HCT116 (cell line): Measurements from ENCODE around the gene ZNF543. TPM values are rescaled to one million over a fixed set of nuclear protein-coding genes. Genes with fewer than 3 reads are reported as not detected.

Experiments used
- ATAC-seq: fragments of 200-7000 bp; cut with Tn5 transposase; 2 replicates; pipeline ENCODE4 v1.9.1; 2020; ENCODE audit warnings: mild to moderate bottlenecking, moderate library complexity
- BruUV-seq: library from RNA; stranded (reverse); fragments of 400-500 nt; replicated peaks from 2 replicates; lab custom pipeline; 2021; lab: Mats Ljungman, UMichigan
- CTCF ChIA-PET: fragments of 300-600 bp; sonication (Branson Sonifier 250); formaldehyde crosslinking; loops from one replicate; lab custom pipeline; 2021; ENCODE audit warnings: antibody characterized with exemption; lab: Charles Lee
- POLR2A ChIA-PET: fragments of 300-600, 350-600 bp; sonication (Branson Sonifier 250); formaldehyde crosslinking; loops from one replicate; lab custom pipeline; 2021; ENCODE audit warnings: antibody characterized with exemption; lab: Charles Lee
- RAD21 ChIA-PET, 2 experiments: fragments of 300-600 bp; sonication (Branson Sonifier 250); formaldehyde crosslinking; loops; one replicate each; lab custom pipeline; 2023; ENCODE audit warnings: low total read pairs in 2 of 2; ENCODE audit not compliant: uncharacterized antibody in 2 of 2, unreplicated experiment in 2 of 2, low non-redundant PET in 1 of 2; lab: Charles Lee
- DNase-seq: peaks from one replicate; pipeline ENCODE4 v3.0.0-alpha.2; 2010; ENCODE audit warnings: low read depth, low spot score
- H2AFZ ChIP-seq: fragments of 200-600 bp; shearing (Covaris generic), sonication (generic); 2 replicates; pipeline ENCODE4 v1.6.1; 2017; ENCODE audit warnings: low read depth, mixed run types, mixed read lengths, antibody characterized with exemption, low read length; ENCODE audit not compliant: poor library complexity, severe bottlenecking
- H3K27ac ChIP-seq: 2 replicates; pipeline ENCODE4 v1.5.1; 2012; ENCODE audit warnings: low read depth, low read length
- H3K27me3 ChIP-seq: fragments of 200-600 bp; sonication (generic); 2 replicates; pipeline ENCODE4 v1.6.1; 2016; ENCODE audit warnings: mixed run types, low read length, mixed read lengths; ENCODE audit not compliant: insufficient read depth
- H3K36me3 ChIP-seq, 2 experiments: fragments of 200-500 bp in 1 of 2; fragments of 200-600 bp in 1 of 2; sonication (Bioruptor generic) in 1 of 2; sonication (generic) in 1 of 2; 2 replicates each; pipeline versions ENCODE4 v1.5.1 to v1.6.1; 2014 to 2016; ENCODE audit warnings: low read length in 2 of 2, inconsistent platforms in 1 of 2, mixed read lengths in 1 of 2, mixed run types in 1 of 2; ENCODE audit not compliant: insufficient read depth in 2 of 2, control insufficient read depth in 1 of 2
- H3K4me1 ChIP-seq, 2 experiments: fragments of 200-600 bp in 1 of 2; sonication (generic) in 1 of 2; 2 replicates each; pipeline versions ENCODE4 v1.5.1 to v1.6.1; 2012 to 2017; ENCODE audit warnings: low read length in 2 of 2, inconsistent platforms in 1 of 2, mild to moderate bottlenecking in 1 of 2, mixed read lengths in 1 of 2, mixed run types in 1 of 2, moderate library complexity in 1 of 2; ENCODE audit not compliant: insufficient read depth in 2 of 2, control insufficient read depth in 1 of 2
- H3K4me2 ChIP-seq: fragments of 200-600 bp; sonication (generic); 2 replicates; pipeline ENCODE4 v1.6.1; 2017; ENCODE audit warnings: mixed run types, low read length, mixed read lengths
- H3K4me3 ChIP-seq, 2 experiments: fragments of 200-600 bp in 1 of 2; sonication (generic) in 1 of 2; replicated peaks in 1 of 2; 2 replicates each; pipeline ENCODE4 v1.5.1; 2011 to 2016; ENCODE audit warnings: low read length in 2 of 2, control low read depth in 1 of 2, low read depth in 1 of 2, mild to moderate bottlenecking in 1 of 2, mixed read lengths in 1 of 2, mixed run types in 1 of 2
- H3K79me2 ChIP-seq: fragments of 200-600 bp; sonication (generic); 2 replicates; pipeline ENCODE4 v1.6.1; 2017; ENCODE audit warnings: mild to moderate bottlenecking, mixed run types, low read length, moderate library complexity, mixed read lengths; ENCODE audit not compliant: insufficient read depth
- H3K9ac ChIP-seq: fragments of 200-600 bp; sonication (generic); 2 replicates; pipeline ENCODE4 v1.6.1; 2016; ENCODE audit warnings: low read length, mixed read lengths
- H3K9me2 ChIP-seq: fragments of 200-600 bp; sonication (generic), shearing (Covaris generic); 2 replicates; pipeline ENCODE4 v1.6.1; 2017; ENCODE audit warnings: mixed run types, mild to moderate bottlenecking, moderate library complexity; ENCODE audit not compliant: insufficient read depth
- H3K9me3 ChIP-seq, 2 experiments: fragments of 200-500 bp in 1 of 2; fragments of 200-600 bp in 1 of 2; sonication (Bioruptor generic) in 1 of 2; sonication (generic) in 1 of 2; 2 replicates each; pipeline ENCODE4 v1.6.1; 2014 to 2017; ENCODE audit warnings: low read length in 2 of 2, mixed read lengths in 2 of 2, inconsistent platforms in 1 of 2, low read depth in 1 of 2, mild to moderate bottlenecking in 1 of 2, mixed run types in 1 of 2, moderate library complexity in 1 of 2; ENCODE audit not compliant: control insufficient read depth in 1 of 2, insufficient read depth in 1 of 2
- H4K20me1 ChIP-seq: fragments of 200-600 bp; sonication (generic), shearing (Covaris generic); 2 replicates; pipeline ENCODE4 v1.6.1; 2017; ENCODE audit warnings: mixed run types, mild to moderate bottlenecking, moderate library complexity; ENCODE audit not compliant: insufficient read depth
- CBX3 ChIP-seq: IDR thresholded peaks from 2 replicates; pipeline ENCODE4 v1.6.1; 2012; ENCODE audit warnings: low read depth
- CEBPB ChIP-seq: IDR thresholded peaks from 2 replicates; pipeline ENCODE4 v1.6.1; 2012; ENCODE audit warnings: low read depth
- ELF1 ChIP-seq: IDR thresholded peaks from 2 replicates; pipeline ENCODE4 v1.6.1; 2012; ENCODE audit warnings: low read depth, borderline replicate concordance
- EZH2phosphoT487 ChIP-seq: fragments of 200-600 bp; IDR thresholded peaks from 2 replicates; pipeline ENCODE4 v1.6.1; 2018; ENCODE audit warnings: antibody characterized with exemption, borderline replicate concordance
- FOSL1 ChIP-seq: IDR thresholded peaks from 2 replicates; pipeline ENCODE4 v1.6.1; 2012; ENCODE audit warnings: low read depth
- POLR2AphosphoS5 ChIP-seq: IDR thresholded peaks from 2 replicates; pipeline ENCODE4 v1.6.1; 2011; ENCODE audit warnings: mild to moderate bottlenecking, low read depth, low read length, moderate library complexity
- TCF7L2 ChIP-seq: IDR thresholded peaks from 2 replicates; pipeline ENCODE4 v1.7.0; 2011; ENCODE audit warnings: borderline replicate concordance, inconsistent platforms; ENCODE audit not compliant: insufficient read depth, insufficient read length; ENCODE audit errors: extremely low read depth
- YY1 ChIP-seq: IDR thresholded peaks from 2 replicates; pipeline ENCODE4 v1.6.1; 2011; ENCODE audit warnings: low read length, low read depth, moderate library complexity, mild to moderate bottlenecking; ENCODE audit not compliant: insufficient replicate concordance; ENCODE audit errors: extremely low read depth
- ZFX ChIP-seq: fragments of 450-650 bp; IDR thresholded peaks from 2 replicates; pipeline ENCODE4 v1.6.1; 2017
- ZNF274 ChIP-seq: fragments of 200-500 bp; sonication (Bioruptor generic); IDR thresholded peaks from 2 replicates; pipeline ENCODE4 v1.6.1; 2014; ENCODE audit warnings: mild to moderate bottlenecking, low read depth, low read length, inconsistent platforms
- intact Hi-C: fragments of 100-400 bp; cut with micrococcal nuclease; formaldehyde crosslinking; loops from 2 replicates; pipeline ENCODE4 v1.10.0; 2022
- total RNA-seq: library from RNA; stranded (reverse); gene quantifications from one replicate; pipeline ENCODE4 v1.2.1, GENCODE V29; 2021; ENCODE audit not compliant: unreplicated experiment
- TF ChIP-seq, protein P1 (sequence below), 3 experiments: fragments of 200-600 bp in 1 of 3; sonication (generic) in 1 of 3; IDR thresholded peaks in 2 of 3; conservative IDR thresholded peaks in 1 of 3; 2 replicates each; pipeline ENCODE4 v1.5.1; 2012 to 2017; ENCODE audit warnings: low read depth in 2 of 3, low read length in 2 of 3, antibody characterized with exemption in 1 of 3, borderline replicate concordance in 1 of 3, control low read depth in 1 of 3, mild to moderate bottlenecking in 1 of 3, mixed read lengths in 1 of 3, mixed run types in 1 of 3, moderate library complexity in 1 of 3; ENCODE audit not compliant: insufficient read depth in 1 of 3

The ZNF543 gene
- total RNA-seq, 1 experiment from 2014 or later, result 7.6 TPM

DNA sequence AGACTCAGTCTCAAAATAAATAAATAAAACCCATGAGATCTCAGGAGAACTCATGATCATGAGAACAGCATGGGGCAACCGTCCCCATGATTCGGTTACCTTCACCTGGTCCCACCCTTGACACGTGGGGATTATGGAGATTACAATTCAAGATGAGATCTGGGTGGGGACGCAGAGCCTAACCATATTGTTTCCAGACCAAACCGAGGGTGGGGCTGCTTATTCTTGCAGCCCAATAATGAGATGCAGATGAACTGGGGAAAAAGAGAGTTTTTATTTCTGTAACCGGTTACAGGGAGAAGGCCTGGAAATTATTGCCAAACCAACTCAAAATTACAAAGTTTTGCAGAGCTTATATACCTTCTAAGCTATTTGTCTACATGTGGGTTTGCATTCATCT lies 55.9 kb downstream of the ZNF543 start (continued):
- TF ChIP-seq, protein P1, sequence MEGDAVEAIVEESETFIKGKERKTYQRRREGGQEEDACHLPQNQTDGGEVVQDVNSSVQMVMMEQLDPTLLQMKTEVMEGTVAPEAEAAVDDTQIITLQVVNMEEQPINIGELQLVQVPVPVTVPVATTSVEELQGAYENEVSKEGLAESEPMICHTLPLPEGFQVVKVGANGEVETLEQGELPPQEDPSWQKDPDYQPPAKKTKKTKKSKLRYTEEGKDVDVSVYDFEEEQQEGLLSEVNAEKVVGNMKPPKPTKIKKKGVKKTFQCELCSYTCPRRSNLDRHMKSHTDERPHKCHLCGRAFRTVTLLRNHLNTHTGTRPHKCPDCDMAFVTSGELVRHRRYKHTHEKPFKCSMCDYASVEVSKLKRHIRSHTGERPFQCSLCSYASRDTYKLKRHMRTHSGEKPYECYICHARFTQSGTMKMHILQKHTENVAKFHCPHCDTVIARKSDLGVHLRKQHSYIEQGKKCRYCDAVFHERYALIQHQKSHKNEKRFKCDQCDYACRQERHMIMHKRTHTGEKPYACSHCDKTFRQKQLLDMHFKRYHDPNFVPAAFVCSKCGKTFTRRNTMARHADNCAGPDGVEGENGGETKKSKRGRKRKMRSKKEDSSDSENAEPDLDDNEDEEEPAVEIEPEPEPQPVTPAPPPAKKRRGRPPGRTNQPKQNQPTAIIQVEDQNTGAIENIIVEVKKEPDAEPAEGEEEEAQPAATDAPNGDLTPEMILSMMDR (IDR thresholded peaks at IDR 0.05 in 2 of 3, conservative IDR thresholded peaks at IDR 0.05 in 1 of 3; ENCODE audit: borderline replicate concordance in 1 of 3, insufficient read depth in 1 of 3, low read depth in 2 of 3, low read length in 2 of 3), result no peak
- TF ChIP-seq CEBPB, result no peak
- no peak for TF ChIP-seq YY1
- no peak for TF ChIP-seq FOSL1
- TF ChIP-seq ZNF274, result no peak
- no peak for TF ChIP-seq ZFX
- no peak for TF ChIP-seq POLR2AphosphoS5
- TF ChIP-seq TCF7L2, result no peak
- no peak for TF ChIP-seq EZH2phosphoT487
- no peak for TF ChIP-seq ELF1

DNA sequence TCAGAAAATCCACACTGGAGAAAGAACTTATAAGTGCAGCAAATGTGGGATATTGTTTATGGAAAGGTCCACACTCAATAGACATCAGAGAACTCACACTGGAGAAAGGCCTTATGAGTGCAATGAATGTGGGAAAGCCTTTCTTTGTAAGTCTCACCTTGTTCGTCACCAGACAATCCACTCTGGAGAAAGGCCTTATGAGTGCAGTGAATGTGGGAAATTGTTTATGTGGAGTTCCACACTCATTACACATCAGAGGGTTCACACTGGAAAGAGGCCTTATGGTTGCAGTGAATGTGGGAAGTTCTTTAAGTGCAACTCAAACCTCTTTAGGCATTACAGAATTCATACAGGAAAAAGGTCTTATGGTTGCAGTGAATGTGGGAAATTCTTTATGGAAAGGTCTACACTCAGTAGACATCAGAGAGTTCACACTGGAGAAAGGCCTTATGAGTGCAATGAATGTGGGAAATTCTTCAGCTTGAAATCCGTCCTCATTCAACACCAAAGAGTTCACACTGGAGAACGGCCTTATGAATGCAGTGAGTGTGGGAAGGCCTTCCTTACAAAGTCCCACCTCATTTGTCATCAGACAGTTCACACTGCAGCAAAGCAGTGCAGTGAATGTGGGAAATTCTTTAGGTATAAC lies 57.4 kb downstream of the ZNF543 start:
- CTCF ChIA-PET, result no interaction called here
- Histone ChIP-seq H3K36me3 (0 out of 4 replicates have a peak, but pooled peaks cover 0 to 8% of the 10 kb centered on the region in 2 experiments), H3K27ac (no peak overlapping the region), H3K9me2 (no peaks in the 10 kb centered on the region), H3K4me2 (no peak overlapping the region), H3K79me2 (no peaks in the 10 kb centered on the region), H4K20me1 (no peaks in the 10 kb centered on the region), H3K4me3 (no peak overlapping the region), H3K9me3 (peaks cover 22 to 25% of the 10 kb centered on the region in 2 experiments; a peak in 3 of 4 replicates), H2AFZ (no peak overlapping the region), H3K9ac (no peak overlapping the region), H3K27me3 (no peaks in the 10 kb centered on the region), H3K4me1 (no peaks in the 10 kb centered on the region)
- RAD21 ChIA-PET, result no interaction called here
- TF ChIP-seq ZNF274 (peak; percentile 74), CBX3 (no peak)
- DNase-seq (no peak), ATAC-seq (no peak)
- POLR2A ChIA-PET, result no interaction called here
- intact Hi-C loops, result no loop called here
- no TSS peak for BruUV-seq

Other genes starting within 250 kb of the ZNF543 start
- gene USP29, start 200.5 kb upstream of the ZNF543 start, total RNA-seq, result not detected
- gene ZIM3, start 175.3 kb upstream of the ZNF543 start, total RNA-seq, result not detected
- gene DUXA, start 153.0 kb upstream of the ZNF543 start, total RNA-seq, result not detected
- 30.3 TPM for gene ZNF264, start 129.0 kb upstream of the ZNF543 start, total RNA-seq
- gene AURKC, start 89.4 kb upstream of the ZNF543 start, total RNA-seq, result 1.5 TPM
- 9.2 TPM for gene ZNF805, start 79.8 kb upstream of the ZNF543 start, total RNA-seq
- gene ZNF460, start 40.0 kb upstream of the ZNF543 start, total RNA-seq, result 43.1 TPM
- gene ZNF304, start 30.8 kb downstream of the ZNF543 start, total RNA-seq, result 6.3 TPM
- gene TRAPPC2B, start 43.1 kb downstream of the ZNF543 start, total RNA-seq, result 3.9 TPM
- 1.4 TPM for gene ZNF547, start 43.1 kb downstream of the ZNF543 start, total RNA-seq
- 8.7 TPM for gene ZNF548, start 69.4 kb downstream of the ZNF543 start, total RNA-seq
- gene ZNF17, start 90.7 kb downstream of the ZNF543 start, total RNA-seq, result 5.1 TPM
- gene ZNF749, start 114.9 kb downstream of the ZNF543 start, total RNA-seq, result 18.0 TPM
- not detected for gene VN1R1, start 136.7 kb downstream of the ZNF543 start, total RNA-seq
- 0.37 TPM for gene ZNF772, start 157.1 kb downstream of the ZNF543 start, total RNA-seq
- gene ZNF419, start 167.3 kb downstream of the ZNF543 start, total RNA-seq, result 1.9 TPM
- gene ZNF773, start 179.5 kb downstream of the ZNF543 start, total RNA-seq, result 0.42 TPM
- not detected for gene ZNF549, start 206.9 kb downstream of the ZNF543 start, total RNA-seq
- 3.1 TPM for gene ZNF550, start 239.4 kb downstream of the ZNF543 start, total RNA-seq